HG03442 (cell line): ENCODE data around the gene DIRAS1.
A peak's percentile ranks its signal among the peaks of the same experiment; 100 is the strongest.
"Not testable (repeated sequence)": the region's sequence is repeated elsewhere in the genome, so short reads cannot be mapped to it uniquely, and the experiment has no call there.

Experiments
- ATAC-seq: cut with Tn5 transposase; IDR thresholded peaks from one replicate; pipeline ENCODE4 v1.9.1; 2021; ENCODE audit warnings: mild to moderate bottlenecking, moderate library complexity; ENCODE audit not compliant: unreplicated experiment

The DIRAS1 gene

GRCh38 chr19:2714102-2714501, 7.1 kb downstream of the DIRAS1 start:
- not testable (repeated sequence) for ATAC-seq

- not testable (repeated sequence) for ATAC-seq
These were observed 8.0 kb downstream of the DIRAS1 start for GRCh38 chr19:2713170-2713569.

GRCh38 chr19:2711875-2712205, 9.3 kb downstream of the DIRAS1 start:
- ATAC-seq: no peak

- no peak for ATAC-seq
These were observed 9.8 kb downstream of the DIRAS1 start for GRCh38 chr19:2711172-2711874.

GRCh38 chr19:2706251-2706650, 14.9 kb downstream of the DIRAS1 start:
- no peak for ATAC-seq

- no peak for ATAC-seq
These were observed 17.4 kb downstream of the DIRAS1 start for GRCh38 chr19:2703691-2704216.

- ATAC-seq: no peak
These were observed 18.1 kb downstream of the DIRAS1 start for GRCh38 chr19:2703077-2703437.

- peak; percentile 73 for ATAC-seq
These were observed 18.7 kb downstream of the DIRAS1 start, which contains the start of gene GNG7 for GRCh38 chr19:2702170-2703076. Gene GNG7, minus strand, starts transcription at chr19:2702694. Its CDS starts 182,006 bp downstream, at chr19:2520688.

GRCh38 chr19:2701361-2702169, 19.6 kb downstream of the DIRAS1 start:
- ATAC-seq: no peak

GRCh38 chr19:2700660-2701360, 20.4 kb downstream of the DIRAS1 start:
- ATAC-seq: no peak

GRCh38 chr19:2699413-2700140, 21.6 kb downstream of the DIRAS1 start:
- no peak for ATAC-seq

GRCh38 chr19:2694196-2694595, 27.0 kb downstream of the DIRAS1 start:
- no peak for ATAC-seq

GRCh38 chr19:2693492-2694160, 27.5 kb downstream of the DIRAS1 start:
- ATAC-seq: no peak

- no peak for ATAC-seq
These were observed 29.2 kb downstream of the DIRAS1 start for GRCh38 chr19:2691951-2692350.

- no peak for ATAC-seq
These were observed 30.3 kb downstream of the DIRAS1 start for GRCh38 chr19:2690856-2691255.

GRCh38 chr19:2686360-2686759, 34.8 kb downstream of the DIRAS1 start:
- no peak for ATAC-seq

GRCh38 chr19:2685204-2685704, 35.9 kb downstream of the DIRAS1 start:
- no peak for ATAC-seq

- ATAC-seq: no peak
These were observed 37.7 kb downstream of the DIRAS1 start for GRCh38 chr19:2683430-2684003.

GRCh38 chr19:2680808-2681207, 40.4 kb downstream of the DIRAS1 start:
- ATAC-seq: no peak
